Natural killer cell (primary cell): ENCODE measurements around the gene NEDD4L. TPM values are rescaled to one million over a fixed set of nuclear protein-coding genes. Genes with fewer than 3 reads are reported as not detected.

ENCODE experiments used
- ATAC-seq, 3 donors: fragments of 150-1000 bp in 2 of 3; fragments of 200-7000 bp in 1 of 3; cut with Tn5 transposase; 1 replicate in 1 of 3; 2 replicates in 2 of 3; pipeline ENCODE4 v1.10.0; 2021; ENCODE audit warnings: mild to moderate bottlenecking in 2 of 3, moderate library complexity in 2 of 3
- DNase-seq, 2 donors: peaks; one replicate each; pipeline versions ENCODE4 v3.0.0 to v3.0.0-alpha.2; 2013 to 2021; ENCODE audit warnings: mixed read lengths in 1 of 2
- H3K27ac ChIP-seq: one replicate; pipeline ENCODE4 v1.5.1; 2013; ENCODE audit warnings: mild to moderate bottlenecking, low read length
- H3K27me3 ChIP-seq: one replicate; pipeline ENCODE4 v1.6.1; 2013; ENCODE audit warnings: low read length; ENCODE audit not compliant: control insufficient read depth, insufficient read depth
- H3K36me3 ChIP-seq: one replicate; pipeline ENCODE4 v1.6.1; 2013; ENCODE audit warnings: low read length; ENCODE audit not compliant: control insufficient read depth, insufficient read depth
- H3K4me1 ChIP-seq: one replicate; pipeline ENCODE4 v1.6.1; 2013; ENCODE audit warnings: low read length; ENCODE audit not compliant: control insufficient read depth, insufficient read depth
- H3K4me3 ChIP-seq: one replicate; pipeline ENCODE4 v1.5.1; 2013; ENCODE audit warnings: low read length
- H3K9me3 ChIP-seq: one replicate; pipeline ENCODE4 v1.6.1; 2013; ENCODE audit warnings: low read length; ENCODE audit not compliant: control insufficient read depth, insufficient read depth
- H3K27ac Mint-ChIP-seq, 2 donors: one replicate each; pipeline ENCODE4 v1.8.0; 2022; ENCODE audit warnings: mild to moderate bottlenecking in 2 of 2, mixed read lengths in 2 of 2, moderate library complexity in 1 of 2
- H3K27me3 Mint-ChIP-seq, 2 donors: one replicate each; pipeline ENCODE4 v1.8.0; 2022; ENCODE audit warnings: low read depth in 2 of 2, mixed read lengths in 2 of 2
- H3K36me3 Mint-ChIP-seq: one replicate; pipeline ENCODE4 v1.8.0; 2022; ENCODE audit warnings: mixed read lengths
- H3K4me1 Mint-ChIP-seq, 2 donors: one replicate each; pipeline ENCODE4 v1.8.0; 2022; ENCODE audit warnings: mixed read lengths in 2 of 2
- H3K4me3 Mint-ChIP-seq: one replicate; pipeline ENCODE4 v1.8.0; 2022; ENCODE audit warnings: mild to moderate bottlenecking, moderate library complexity, mixed read lengths
- H3K9me3 Mint-ChIP-seq, 2 donors: one replicate each; pipeline ENCODE4 v1.8.0; 2022; ENCODE audit warnings: mixed read lengths in 2 of 2
- CTCF ChIP-seq: fragments of 200-600 bp; IDR thresholded peaks from one replicate; pipeline ENCODE4 v1.8.0; 2022; ENCODE audit warnings: antibody characterized with exemption
- WGBS: methylation state at CpG from one replicate; pipeline ENCODE4 v1.1.7; 2013; ENCODE audit warnings: missing lambda C conversion rate; ENCODE audit not compliant: insufficient coverage; 5-methylcytosine and 5-hydroxymethylcytosine counted together
- intact Hi-C: fragments of 100-400 bp; cut with micrococcal nuclease; formaldehyde crosslinking; loops from one replicate; pipeline ENCODE4 v1.14.2; 2022
- total RNA-seq, 4 donors: library from RNA; stranded (reverse); fragments of 120-200 nt in 1 of 4; gene quantifications; one replicate each; pipeline versions ENCODE4 v1.2.3 to v1.2.4, GENCODE V29; 2013 to 2022

The NEDD4L gene
- total RNA-seq, 3 donors from 2014 or later (not counting 1 experiment from before 2014, with no cell fraction given) = 3.4 to 15.3 (median 14.3) TPM

GRCh38 chr18:58186258-58186948 lies 142.4 kb downstream of the NEDD4L start:
- 99% methylated on average over 5 of the region's 6 CpGs for WGBS
- no peaks in the 10 kb centered on the region for H3K9me3 ChIP-seq
- H3K4me1 ChIP-seq = no peaks in the 10 kb centered on the region
- Mint-ChIP-seq H3K4me3 (no peak overlapping the region), H3K36me3 (no peaks in the 10 kb centered on the region), H3K27ac (no peak overlapping the region), H3K9me3 (no peaks in the 10 kb centered on the region), H3K27me3 (no peaks in the 10 kb centered on the region), H3K4me1 (no peaks in the 10 kb centered on the region)
- no peak for ATAC-seq
- TF ChIP-seq CTCF = no peak
- DNase-seq = no peak
- no peaks in the 10 kb centered on the region for H3K36me3 ChIP-seq
- H3K4me3 ChIP-seq = no peak overlapping the region
- intact Hi-C loops = no loop called here
- H3K27ac ChIP-seq = no peak overlapping the region
- no peaks in the 10 kb centered on the region for H3K27me3 ChIP-seq

GRCh38 chr18:58187674-58188073 lies 143.6 kb downstream of the NEDD4L start:
- no peak for DNase-seq
- Mint-ChIP-seq H3K9me3 (no peaks in the 10 kb centered on the region), H3K4me3 (no peak overlapping the region)

GRCh38 chr18:58188996-58189395 lies 145.0 kb downstream of the NEDD4L start:
- Histone ChIP-seq H3K27me3 (no peaks in the 10 kb centered on the region), H3K36me3 (no peaks in the 10 kb centered on the region), H3K27ac (no peak overlapping the region), H3K4me3 (no peak overlapping the region), H3K9me3 (no peaks in the 10 kb centered on the region), H3K4me1 (no peaks in the 10 kb centered on the region)
- Mint-ChIP-seq H3K4me3 (no peak overlapping the region), H3K36me3 (no peaks in the 10 kb centered on the region), H3K4me1 (no peaks in the 10 kb centered on the region), H3K9me3 (no peaks in the 10 kb centered on the region), H3K27ac (no peak overlapping the region), H3K27me3 (peaks cover 4 to 7% of the 10 kb centered on the region in 2 donors)
- TF ChIP-seq CTCF = no peak
- 90% methylated on average over 5 of the region's 5 CpGs for WGBS
- DNase-seq = no peak
- ATAC-seq = no peak
- intact Hi-C loops = no loop called here

More at GRCh38 chr18:58187674-58188073, 143.6 kb downstream of the NEDD4L start:
- Mint-ChIP-seq H3K27ac (no peak overlapping the region), H3K27me3 (no peaks in the 10 kb centered on the region), H3K36me3 (no peaks in the 10 kb centered on the region), H3K4me1 (no peaks in the 10 kb centered on the region)
- H3K36me3 ChIP-seq = no peaks in the 10 kb centered on the region
- no peaks in the 10 kb centered on the region for H3K9me3 ChIP-seq
- no peak for ATAC-seq
- no peak overlapping the region for H3K4me3 ChIP-seq
- H3K27ac ChIP-seq = no peak overlapping the region
- no peaks in the 10 kb centered on the region for H3K4me1 ChIP-seq
- H3K27me3 ChIP-seq = no peaks in the 10 kb centered on the region
- WGBS = 88% methylated on average over 2 of the region's 6 CpGs
- intact Hi-C loops = no loop called here
- TF ChIP-seq CTCF = no peak
